HG03135 (cell line): ENCODE measurements around the gene CACNB4.
"Not testable (repeated sequence)": the region's sequence is repeated elsewhere in the genome, so short reads cannot be mapped to it uniquely, and the experiment has no call there.

Experiments used
- ATAC-seq: cut with Tn5 transposase; IDR thresholded peaks from one replicate; pipeline ENCODE4 v1.9.1; 2021; ENCODE audit warnings: mild to moderate bottlenecking, moderate library complexity; ENCODE audit not compliant: unreplicated experiment

The CACNB4 gene

GRCh38 chr2:151914989-151915628 lies 183.7 kb downstream of the CACNB4 start:
- no peak for ATAC-seq

DNA sequence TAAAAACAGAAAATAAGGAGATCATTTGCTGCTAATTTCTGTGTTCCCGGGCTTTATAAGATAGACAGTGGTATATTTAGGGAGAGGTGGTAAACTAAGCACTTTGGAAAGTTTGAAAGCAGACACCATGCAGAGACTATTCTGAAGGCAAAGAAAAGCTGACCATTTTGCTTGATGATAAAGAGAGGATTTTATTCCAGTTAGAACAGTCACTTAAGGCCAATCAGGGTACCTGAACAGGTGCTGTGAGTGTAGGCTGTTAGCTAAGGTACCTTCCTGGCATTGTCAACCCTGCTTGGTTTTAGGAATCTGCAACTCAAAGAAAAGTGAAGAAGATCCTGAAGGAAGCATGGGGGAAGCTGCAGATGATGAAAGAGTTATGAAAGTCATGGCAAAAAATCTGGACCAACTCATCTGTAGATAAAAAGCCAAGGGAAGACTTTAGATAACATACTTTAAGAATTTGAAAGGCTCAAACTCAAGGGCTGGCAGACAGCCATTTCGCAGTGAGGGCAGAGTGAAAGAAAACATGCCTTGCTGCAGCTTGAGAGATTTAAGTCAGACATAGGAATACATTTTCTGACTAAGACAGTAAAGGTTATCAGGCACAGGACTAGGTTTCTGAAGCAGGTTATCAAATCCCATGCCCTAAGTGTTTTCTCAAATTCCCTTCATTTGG lies 190.5 kb downstream of the CACNB4 start:
- no peak for ATAC-seq

DNA sequence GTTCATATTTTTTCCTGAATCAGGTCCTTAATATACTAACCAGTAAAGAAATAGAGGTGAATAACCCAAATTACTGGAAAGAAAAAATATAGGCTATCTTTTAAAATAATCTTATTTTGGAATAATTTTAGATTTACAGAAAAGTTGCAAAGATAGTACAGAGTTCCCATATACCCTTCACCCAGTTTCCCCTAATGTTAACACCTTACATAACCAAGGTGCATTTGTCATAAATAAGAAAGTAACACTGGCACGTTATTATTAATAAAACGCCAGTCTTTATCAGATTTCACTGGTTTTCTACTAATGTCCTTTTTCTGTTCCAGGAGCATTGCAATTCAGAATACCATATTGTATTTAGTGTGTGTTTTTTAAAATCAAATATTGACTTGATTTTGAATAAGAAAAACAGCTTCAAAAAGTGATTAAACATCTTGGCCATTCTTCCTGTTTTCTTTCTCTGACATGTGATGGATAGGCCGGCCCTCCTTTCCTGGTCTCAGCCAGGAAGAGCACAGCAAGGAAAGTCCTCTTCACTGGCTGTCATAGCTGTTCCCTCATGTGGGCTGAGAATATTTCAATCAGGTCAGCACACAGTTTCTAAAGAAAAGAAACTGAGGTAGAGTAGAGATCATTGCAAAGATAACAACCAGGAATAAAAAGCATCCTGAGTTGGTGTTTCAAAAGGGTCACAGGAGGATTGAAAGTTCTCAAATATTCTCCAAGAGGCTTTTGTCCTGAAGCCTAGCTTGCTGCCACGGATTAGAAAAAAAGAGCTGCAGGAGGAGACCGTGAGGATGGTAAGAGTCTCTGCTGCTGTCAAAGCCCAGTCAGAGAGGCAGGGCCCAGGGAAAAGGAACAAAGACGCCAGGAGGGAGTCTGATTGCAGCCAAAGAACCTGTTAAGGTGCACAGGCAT lies 191.3 kb downstream of the CACNB4 start:
- no peak for ATAC-seq

GRCh38 chr2:151906633-151906998 lies 192.2 kb downstream of the CACNB4 start:
- no peak for ATAC-seq

GRCh38 chr2:151905963-151906632 lies 192.7 kb downstream of the CACNB4 start:
- ATAC-seq, result no peak

DNA sequence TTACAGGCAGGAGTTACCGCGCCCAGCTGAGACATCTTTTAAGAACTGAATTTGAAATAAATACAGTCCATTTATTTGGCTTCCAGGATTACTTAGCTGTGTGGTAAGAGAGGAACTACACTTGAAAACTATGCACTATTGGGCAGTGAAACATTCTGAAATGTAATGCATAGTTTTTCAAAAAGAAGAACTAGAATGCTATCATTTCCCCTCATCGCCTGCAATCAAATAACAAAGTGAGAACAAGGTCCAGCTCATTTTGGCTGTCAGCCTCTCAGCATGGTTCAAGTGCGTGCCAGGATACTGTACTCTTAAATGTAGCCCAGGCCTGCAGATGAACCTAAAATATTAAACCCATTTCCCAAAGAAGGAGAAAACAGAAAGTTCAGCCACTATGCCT lies 194.0 kb downstream of the CACNB4 start:
- ATAC-seq, result no peak

DNA sequence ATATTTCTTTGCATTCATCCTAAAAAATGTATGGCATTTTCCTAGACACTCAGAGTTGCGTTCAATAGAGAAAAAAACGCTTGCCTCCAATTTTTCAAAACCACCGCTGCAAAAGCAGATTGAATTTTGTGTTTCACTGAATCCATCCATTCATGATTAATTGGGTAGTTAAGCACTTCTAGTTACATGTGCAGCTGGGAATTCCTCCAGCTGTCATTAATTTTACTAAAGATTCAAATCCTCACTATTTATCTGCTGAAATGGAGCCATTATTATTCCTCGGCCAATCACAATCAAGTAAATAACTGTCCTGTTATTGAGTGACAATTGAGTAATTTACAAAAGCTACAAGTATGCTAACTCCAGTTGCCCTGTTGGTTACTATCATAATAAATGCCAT lies 194.8 kb downstream of the CACNB4 start:
- no peak for ATAC-seq

GRCh38 chr2:151902829-151903228 lies 196.0 kb downstream of the CACNB4 start:
- ATAC-seq, result no peak

- ATAC-seq, result no peak
Measured at GRCh38 chr2:151900331-151900730, 198.5 kb downstream of the CACNB4 start.

GRCh38 chr2:151899156-151899555 lies 199.7 kb downstream of the CACNB4 start:
- ATAC-seq, result no peak

- ATAC-seq, result no peak
Measured at GRCh38 chr2:151891566-151892194, 207.2 kb downstream of the CACNB4 start.

DNA sequence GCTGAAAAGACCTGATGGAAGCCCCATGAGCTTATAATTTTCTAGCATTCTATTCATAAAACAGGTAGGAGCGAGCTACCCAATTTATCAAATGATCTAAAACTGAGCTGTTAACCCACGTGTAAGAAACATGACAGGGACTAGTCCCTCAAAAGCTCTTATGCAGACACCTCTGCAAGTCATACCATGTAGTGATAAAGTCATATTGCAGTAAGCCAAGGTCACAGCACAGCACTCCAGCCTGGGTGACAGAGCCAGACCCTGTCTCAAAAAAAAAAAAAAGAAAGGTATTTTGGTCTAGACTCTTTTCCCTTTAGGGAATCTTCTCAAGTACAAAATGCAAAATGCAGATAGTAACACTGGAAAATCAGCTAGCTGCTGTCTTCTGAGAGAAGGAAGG lies 211.7 kb downstream of the CACNB4 start:
- ATAC-seq, result no peak

DNA sequence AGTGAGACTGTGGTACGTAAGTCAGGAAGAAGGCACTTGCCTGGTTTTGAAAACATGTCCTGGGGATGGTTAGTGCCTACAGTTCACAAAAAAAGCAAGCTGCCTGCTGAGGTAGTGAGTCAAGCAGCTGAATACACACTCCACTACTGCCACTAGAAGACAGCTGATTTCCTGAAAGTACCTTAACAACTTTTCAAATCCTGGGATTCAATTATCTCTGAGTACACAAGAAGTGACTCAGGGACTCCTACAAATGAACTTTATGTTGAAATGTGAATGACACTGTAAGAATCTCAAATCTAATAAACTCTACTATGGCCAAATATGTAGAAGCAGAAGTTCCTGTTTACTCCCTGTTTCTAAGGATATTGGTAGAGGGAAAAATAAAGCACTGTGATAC lies 212.6 kb downstream of the CACNB4 start:
- no peak for ATAC-seq

- ATAC-seq, result no peak
Measured at GRCh38 chr2:151882786-151883445, 215.9 kb downstream of the CACNB4 start.

DNA sequence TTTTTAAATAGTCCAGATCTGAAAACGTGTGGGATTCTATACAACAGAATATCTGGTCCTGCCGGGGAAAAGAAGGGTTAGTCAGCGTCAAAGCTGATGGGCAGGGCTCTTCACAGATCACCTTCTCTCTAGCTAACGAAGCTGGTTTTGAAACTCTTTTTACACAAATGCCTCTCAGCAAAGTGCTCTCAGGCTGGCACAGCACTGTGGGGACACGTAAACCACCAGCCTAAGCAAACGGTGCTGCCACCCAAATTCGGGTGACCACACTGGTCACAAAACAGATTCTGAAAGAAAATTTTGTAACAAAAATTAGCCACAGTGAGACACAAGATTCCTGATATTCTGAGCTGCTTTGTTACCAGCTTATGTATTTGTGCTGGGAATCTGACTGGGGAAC lies 217.5 kb downstream of the CACNB4 start:
- ATAC-seq, result no peak

- no peak for ATAC-seq
Measured at GRCh38 chr2:151880586-151880985, 218.3 kb downstream of the CACNB4 start.

GRCh38 chr2:151878655-151879563 lies 219.9 kb downstream of the CACNB4 start:
- ATAC-seq, result no peak

GRCh38 chr2:151878204-151878603 lies 220.6 kb downstream of the CACNB4 start:
- no peak for ATAC-seq

GRCh38 chr2:151875631-151876030 lies 223.2 kb downstream of the CACNB4 start:
- ATAC-seq, result not testable (repeated sequence)
